IMR-90 (cell line): ENCODE data around the gene KCNE4. TPM values are rescaled to one million over a fixed set of nuclear protein-coding genes. Genes with fewer than 3 reads are reported as not detected.

Experiments used
- ATAC-seq: fragments of 200-7000 bp; cut with Tn5 transposase; 2 replicates; pipeline ENCODE4 v1.9.1; 2020; ENCODE audit warnings: low read depth, mild to moderate bottlenecking, moderate library complexity
- BruUV-seq: library from RNA; stranded (reverse); fragments of 400-500 nt; replicated peaks from 2 replicates; lab custom pipeline; 2021; lab: Mats Ljungman, UMichigan
- CTCF ChIA-PET: fragments of 300-600 bp; formaldehyde crosslinking; extraction: SDS; loops from one replicate; lab custom pipeline; 2021; ENCODE audit warnings: antibody characterized with exemption; lab: Yijun Ruan, JAX
- POLR2A ChIA-PET: fragments of 300-600 bp; sonication (Branson Sonifier 250); formaldehyde crosslinking; loops from one replicate; lab custom pipeline; 2022; ENCODE audit warnings: antibody characterized with exemption; ENCODE audit not compliant: unreplicated experiment; lab: Charles Lee
- DNase-seq: peaks from one replicate; pipeline ENCODE4 v3.0.0; 2013
- H2AFZ ChIP-seq: replicated peaks from 2 replicates; pipeline ENCODE3; 2013; ENCODE audit warnings: low read length, mild to moderate bottlenecking; ENCODE audit not compliant: poor library complexity
- H2AK5ac ChIP-seq: 2 replicates; pipeline ENCODE4 v1.6.1; 2013; ENCODE audit warnings: low read depth, low read length, inconsistent platforms
- H2AK9ac ChIP-seq: replicated peaks from 2 replicates; pipeline ENCODE3; 2013; ENCODE audit warnings: mild to moderate bottlenecking, low read depth, low read length, moderate library complexity; ENCODE audit not compliant: poor library complexity
- H2BK120ac ChIP-seq: 2 replicates; pipeline ENCODE4 v1.6.1; 2013; ENCODE audit warnings: low read depth, low read length, inconsistent platforms
- H2BK15ac ChIP-seq: 3 replicates; pipeline ENCODE4 v1.6.1; 2013; ENCODE audit warnings: low read depth, low read length, inconsistent platforms
- H2BK20ac ChIP-seq: 2 replicates; pipeline ENCODE4 v1.6.1; 2013; ENCODE audit warnings: low read depth, mild to moderate bottlenecking, inconsistent platforms, low read length, moderate library complexity
- H2BK5ac ChIP-seq: 2 replicates; pipeline ENCODE4 v1.6.1; 2013; ENCODE audit warnings: mild to moderate bottlenecking, low read depth, low read length, inconsistent platforms; ENCODE audit not compliant: poor library complexity, severe bottlenecking
- H3K14ac ChIP-seq: replicated peaks from 2 replicates; pipeline ENCODE4 v1.6.1; 2013; ENCODE audit warnings: low read depth, low read length, inconsistent platforms
- H3K18ac ChIP-seq: 2 replicates; pipeline ENCODE4 v1.6.1; 2013; ENCODE audit warnings: low read depth, low read length, control low read depth
- H3K23ac ChIP-seq: 2 replicates; pipeline ENCODE4 v1.6.1; 2013; ENCODE audit warnings: low read depth, low read length, inconsistent platforms
- H3K27ac ChIP-seq: 2 replicates; pipeline ENCODE4 v1.5.1; 2013; ENCODE audit warnings: mild to moderate bottlenecking, control low read depth, low read length; ENCODE audit not compliant: insufficient read depth
- H3K27me3 ChIP-seq: 2 replicates; pipeline ENCODE4 v1.6.1; 2013; ENCODE audit warnings: low read length; ENCODE audit not compliant: control insufficient read depth, insufficient read depth
- H3K36me3 ChIP-seq: 2 replicates; pipeline ENCODE4 v1.6.1; 2013; ENCODE audit warnings: low read length, mixed read lengths; ENCODE audit not compliant: control insufficient read depth, insufficient read depth
- H3K4ac ChIP-seq: 2 replicates; pipeline ENCODE4 v1.6.1; 2013; ENCODE audit warnings: low read depth, low read length, inconsistent platforms
- H3K4me1 ChIP-seq: 2 replicates; pipeline ENCODE4 v1.6.1; 2013; ENCODE audit warnings: low read length, mixed read lengths; ENCODE audit not compliant: control insufficient read depth, insufficient read depth
- H3K4me2 ChIP-seq: 2 replicates; pipeline ENCODE4 v1.6.1; 2013; ENCODE audit warnings: low read depth, mild to moderate bottlenecking, control low read depth, low read length, moderate library complexity
- H3K4me3 ChIP-seq: 2 replicates; pipeline ENCODE4 v1.5.1; 2013; ENCODE audit warnings: low read depth, mild to moderate bottlenecking, control low read depth, low read length, moderate library complexity; ENCODE audit not compliant: insufficient read depth
- H3K56ac ChIP-seq: 2 replicates; pipeline ENCODE4 v1.6.1; 2013; ENCODE audit warnings: low read length, inconsistent platforms; ENCODE audit not compliant: insufficient read depth; ENCODE audit errors: extremely low read depth
- H3K79me1 ChIP-seq, 2 experiments: 2 replicates each; pipeline ENCODE4 v1.6.1; 2013; ENCODE audit warnings: low read length in 2 of 2, inconsistent platforms in 1 of 2, low read depth in 1 of 2
- H3K9ac ChIP-seq: 2 replicates; pipeline ENCODE4 v1.6.1; 2013; ENCODE audit warnings: low read depth, low read length, control low read depth
- H3K9me1 ChIP-seq: 2 replicates; pipeline ENCODE4 v1.6.1; 2013; ENCODE audit warnings: low read length, inconsistent platforms; ENCODE audit not compliant: insufficient read depth
- H3K9me3 ChIP-seq: 2 replicates; pipeline ENCODE4 v1.6.1; 2013; ENCODE audit warnings: low read length; ENCODE audit not compliant: control insufficient read depth, insufficient read depth
- H4K20me1 ChIP-seq: 2 replicates; pipeline ENCODE4 v1.6.1; 2013; ENCODE audit warnings: low read length, inconsistent platforms; ENCODE audit not compliant: insufficient read depth
- H4K5ac ChIP-seq: 2 replicates; pipeline ENCODE4 v1.6.1; 2013; ENCODE audit warnings: mild to moderate bottlenecking, low read depth, low read length, control low read depth
- H4K8ac ChIP-seq, 2 experiments: 2 replicates each; pipeline ENCODE4 v1.6.1; 2013; ENCODE audit warnings: low read depth in 2 of 2, low read length in 2 of 2, control low read depth in 1 of 2, inconsistent platforms in 1 of 2
- H4K91ac ChIP-seq: 2 replicates; pipeline ENCODE4 v1.6.1; 2013; ENCODE audit warnings: low read depth, low read length, inconsistent platforms; ENCODE audit not compliant: insufficient read depth
- BHLHE40 ChIP-seq: fragments of 150-350 bp; IDR thresholded peaks from 2 replicates; pipeline ENCODE4 v1.6.1; 2016; ENCODE audit warnings: mild to moderate bottlenecking, low read depth, low read length
- CHD1 ChIP-seq: IDR thresholded peaks from 2 replicates; pipeline ENCODE4 v1.6.1; 2012; ENCODE audit warnings: low read depth, low read length, improper control_type of control experiment
- CTCF ChIP-seq: conservative IDR thresholded peaks from 2 replicates; pipeline ENCODE4 v1.5.1; 2012; ENCODE audit warnings: mild to moderate bottlenecking, low read depth, low read length, improper control_type of control experiment
- ELK1 ChIP-seq: fragments of 150-350 bp; IDR thresholded peaks from 2 replicates; pipeline ENCODE4 v1.6.1; 2016; ENCODE audit warnings: low read depth, mild to moderate bottlenecking, low read length, moderate library complexity, borderline replicate concordance
- FOS ChIP-seq: fragments of 150-350 bp; IDR thresholded peaks from 2 replicates; pipeline ENCODE4 v1.6.1; 2016; ENCODE audit warnings: low read depth, low read length
- RFX5 ChIP-seq: IDR thresholded peaks from 2 replicates; pipeline ENCODE4 v1.8.0; 2012; ENCODE audit warnings: low read depth, mild to moderate bottlenecking, low read length, moderate library complexity
- WGBS, 2 experiments: methylation state at CpG; one replicate each; pipeline versions ENCODE4 v1.1.5 to v1.1.7; 2013; ENCODE audit warnings: missing lambda C conversion rate in 2 of 2; ENCODE audit not compliant: insufficient read length in 1 of 2; ENCODE audit errors: extremely low coverage in 2 of 2; 5-methylcytosine and 5-hydroxymethylcytosine counted together
- dilution Hi-C: fragments of 300-500 bp; cut with HindIII; formaldehyde crosslinking; loops from one replicate; pipeline ENCODE4 v1.14.3; 2018; ENCODE audit warnings: low sequenced_read_pairs; ENCODE audit not compliant: unreplicated experiment
- in situ Hi-C: fragments of 300-500 bp; cut with MboI; formaldehyde crosslinking; loops from 3 replicates; pipeline ENCODE4 v1.14.3; 2019; ENCODE audit warnings: low sequenced_read_pairs, inconsistent platforms, mixed read lengths
- intact Hi-C: fragments of 100-400 bp; cut with micrococcal nuclease; formaldehyde crosslinking; loops from 2 replicates; pipeline ENCODE4 v1.10.0; 2022
- polyA plus RNA-seq, 3 experiments: library from polyadenylated mRNA; depleted of rRNA; stranded (reverse); fragments of >200 nt; gene quantifications; 2 replicates each; pipeline ENCODE4 v1.2.3, GENCODE V29; 2012; ENCODE audit warnings: low replicate concordance in 1 of 3
- total RNA-seq: library from RNA; depleted of rRNA; stranded (reverse); fragments of >200 nt; gene quantifications from 2 replicates; pipeline ENCODE4 v1.2.3, GENCODE V29; 2012

KCNE4 gene
- total and polyA plus RNA-seq, 2 of the 4 experiments (the other 2 are of a cell fraction): 6.6 to 6.8 TPM

GRCh38 chr2:223069988-223070387 is 18.0 kb downstream of the KCNE4 start:
- ChIA-PET CTCF (interaction anchor here (0.6 kb wide), 1 partner anchor 251 kb away, joined by 3 read pairs; no protein-coding TSS in a partner anchor), POLR2A (no interaction called here)
- Histone ChIP-seq H3K9me1 (no peaks in the 10 kb centered on the region), H4K5ac (no peak overlapping the region), H3K79me1 (no peaks in the 10 kb centered on the region), H3K36me3 (no peaks in the 10 kb centered on the region), H3K14ac (no peak overlapping the region), H2BK5ac (no peak overlapping the region), H3K56ac (no peak overlapping the region), H3K4me1 (no peaks in the 10 kb centered on the region), H3K9ac (no peak overlapping the region), H3K9me3 (no peaks in the 10 kb centered on the region), H2AK5ac (no peak overlapping the region), H3K27me3 (no peaks in the 10 kb centered on the region), H4K20me1 (no peaks in the 10 kb centered on the region), H2BK20ac (no peak overlapping the region), H3K27ac (no peak overlapping the region), H2BK15ac (no peak overlapping the region), H3K4ac (no peak overlapping the region), H3K4me3 (no peak overlapping the region), H2AFZ (no peak overlapping the region), H2BK120ac (no peak overlapping the region), H3K4me2 (no peak overlapping the region), H3K18ac (no peak overlapping the region), H2AK9ac (no peak overlapping the region), H4K8ac (no peak overlapping the region), H3K23ac (no peak overlapping the region), H4K91ac (no peak overlapping the region)
- BruUV-seq: no TSS peak
- no CpG with 5 or more reads among the region's 1 CpG for WGBS, 2 experiments
- dilution Hi-C loops (no loop called here), in situ Hi-C loops (no loop called here), intact Hi-C loops (no loop called here)
- ATAC-seq (no peak), DNase-seq (no peak)
- no peak for TF ChIP-seq RFX5
- TF ChIP-seq ELK1: no peak
- TF ChIP-seq FOS: no peak
- TF ChIP-seq BHLHE40: no peak
- no peak for TF ChIP-seq CTCF
- TF ChIP-seq CHD1: no peak
